Adipose tissue (tissue), 3 donors: ENCODE results near the gene RHOD. TPM values are rescaled to one million over a fixed set of nuclear protein-coding genes. Genes with fewer than 3 reads are reported as not detected.

ENCODE experiments used
- H3K27ac ChIP-seq: one replicate; pipeline ENCODE4 v1.5.1; 2013; ENCODE audit warnings: low read depth, low read length
- WGBS, 3 donors: extraction: QIAGEN DNeasy Blood & Tissue Kit; methylation state at CpG; one replicate each; pipeline ENCODE4 v1.1.7; 2013; 5-methylcytosine and 5-hydroxymethylcytosine counted together
- polyA plus RNA-seq, 3 donors: library from polyadenylated mRNA; stranded (reverse); fragments of 200-250 nt; gene quantifications; one replicate each; pipeline ENCODE4 v1.2.3, GENCODE V29; 2013
- donor health status: healthy with polysubstance abuse.
- donor health status: Bipolar disorder and iron deficiency.
- donor health status: healthy.

RHOD gene
- polyA plus RNA-seq, 3 donors: 16.0 to 26.5 (median 24.7) TPM

- no peak overlapping the region for H3K27ac ChIP-seq
- 73 to 84% (median 73%) methylated on average over 6 of the region's 6 CpGs for WGBS, 3 donors
These were observed 27.5 kb upstream of the RHOD start for GRCh38 chr11:67029146-67029545.

DNA sequence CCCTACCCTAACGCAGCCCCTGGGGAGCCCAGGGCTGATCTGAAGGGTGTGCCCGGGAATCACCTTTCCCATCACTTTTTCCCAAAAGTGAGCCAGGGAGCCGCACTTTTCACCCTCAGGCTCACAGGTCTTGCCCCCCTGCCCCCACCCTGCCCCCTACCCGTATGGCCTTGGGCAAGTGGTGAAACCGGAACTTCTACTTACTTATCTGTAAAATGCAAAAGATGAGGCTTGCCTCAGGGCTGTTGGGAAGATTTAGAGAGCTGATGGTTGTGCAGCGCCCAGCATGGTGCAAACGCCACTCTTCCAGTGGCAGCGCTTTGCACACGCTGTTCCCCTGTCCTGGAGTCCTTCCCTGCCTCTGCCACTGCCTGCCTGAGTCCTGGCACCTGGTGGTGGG lies 25.7 kb upstream of the RHOD start:
- no peak overlapping the region for H3K27ac ChIP-seq
- WGBS, 3 donors: 56 to 68% (median 64%) methylated on average over 9 of the region's 9 CpGs

- H3K27ac ChIP-seq: no peak overlapping the region
- 80 to 82% (median 80%) methylated on average over 23 of the region's 23 CpGs for WGBS, 3 donors
These were observed 24.7 kb upstream of the RHOD start for GRCh38 chr11:67031791-67032561.

DNA sequence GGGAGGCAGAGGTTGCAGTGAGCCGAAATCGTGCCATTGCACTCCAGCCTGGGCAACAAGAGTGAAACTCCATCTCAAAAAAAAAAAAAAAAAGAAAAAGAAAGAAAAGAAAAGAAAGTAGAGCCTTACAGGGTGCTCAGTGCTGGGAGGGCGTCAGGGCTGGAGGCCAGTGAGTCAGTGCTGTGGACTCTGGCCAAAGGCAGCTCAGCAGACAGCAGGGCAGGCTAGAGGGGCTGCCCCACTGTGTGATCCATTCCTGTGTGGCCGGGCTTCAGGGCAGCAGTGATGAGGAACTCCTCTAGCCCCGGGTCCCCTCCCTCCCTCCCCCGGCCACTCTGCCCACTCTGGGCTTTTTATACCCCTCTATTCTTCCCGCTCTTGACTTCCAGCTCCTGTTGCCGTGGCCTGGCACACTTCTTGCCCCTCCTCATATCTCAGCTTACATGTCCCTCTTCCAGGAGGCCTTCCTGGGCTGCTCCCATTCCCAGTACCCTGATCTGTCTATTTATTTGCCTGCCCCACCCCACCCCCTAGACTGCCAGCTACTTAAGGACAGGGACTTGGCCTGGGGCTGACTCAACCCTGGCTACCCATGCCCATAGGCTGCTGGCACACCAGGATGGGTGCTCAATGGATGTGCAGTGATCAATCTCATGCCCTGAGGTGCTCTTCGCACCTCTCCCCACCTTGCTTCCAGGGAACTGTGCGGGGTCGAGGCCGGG lies 23.7 kb upstream of the RHOD start:
- no peak overlapping the region for H3K27ac ChIP-seq
- WGBS, 3 donors: 67 to 79% (median 73%) methylated on average over 12 of the region's 12 CpGs

GRCh38 chr11:67033661-67034166 lies 22.9 kb upstream of the RHOD start:
- no peak overlapping the region for H3K27ac ChIP-seq
- WGBS, 3 donors: 58 to 75% (median 58%) methylated on average over 8 of the region's 8 CpGs

DNA sequence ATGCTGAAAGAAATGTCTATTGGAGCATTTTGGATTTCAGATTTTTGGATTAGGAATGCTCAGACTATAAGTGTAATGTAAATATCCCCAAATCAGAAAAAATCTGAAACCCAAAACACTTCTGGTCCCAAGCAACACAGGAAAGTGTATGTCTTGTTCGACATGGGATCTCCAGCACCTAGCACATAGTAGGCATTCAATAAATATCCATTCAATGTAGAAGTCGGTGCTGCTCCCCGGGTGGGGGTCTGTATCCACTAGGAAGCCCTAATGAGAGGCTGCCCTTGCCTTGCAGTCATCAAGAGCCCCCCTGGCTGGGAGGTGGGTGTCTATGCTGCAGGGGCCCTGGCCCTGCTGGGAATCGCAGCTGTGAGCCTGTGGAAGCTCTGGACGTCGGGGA lies 22.3 kb upstream of the RHOD start:
- H3K27ac ChIP-seq: no peak overlapping the region
- WGBS, 3 donors: 71 to 80% (median 78%) methylated on average over 6 of the region's 6 CpGs

DNA sequence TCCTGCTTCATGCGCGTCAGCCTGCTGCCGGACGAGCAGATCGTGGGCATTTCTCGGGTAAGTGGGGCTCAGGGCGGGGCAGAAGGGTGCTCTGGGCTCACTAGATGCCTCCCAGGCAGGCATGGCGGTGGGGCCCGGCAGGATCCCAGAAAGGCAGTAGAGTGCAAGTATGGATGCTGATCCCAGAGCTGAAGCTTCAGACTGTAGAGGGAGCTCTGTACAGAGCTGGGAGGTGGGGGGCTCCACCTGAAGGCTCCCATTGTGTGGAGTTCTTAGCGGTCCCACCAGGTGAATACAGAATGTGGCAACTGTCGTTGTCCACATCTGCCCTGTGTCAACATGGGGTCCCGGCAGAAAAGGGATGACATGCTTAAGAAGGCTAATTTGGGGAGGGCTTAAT lies 16.5 kb upstream of the RHOD start:
- WGBS, 3 donors: 69 to 86% (median 84%) methylated on average over 12 of the region's 12 CpGs

DNA sequence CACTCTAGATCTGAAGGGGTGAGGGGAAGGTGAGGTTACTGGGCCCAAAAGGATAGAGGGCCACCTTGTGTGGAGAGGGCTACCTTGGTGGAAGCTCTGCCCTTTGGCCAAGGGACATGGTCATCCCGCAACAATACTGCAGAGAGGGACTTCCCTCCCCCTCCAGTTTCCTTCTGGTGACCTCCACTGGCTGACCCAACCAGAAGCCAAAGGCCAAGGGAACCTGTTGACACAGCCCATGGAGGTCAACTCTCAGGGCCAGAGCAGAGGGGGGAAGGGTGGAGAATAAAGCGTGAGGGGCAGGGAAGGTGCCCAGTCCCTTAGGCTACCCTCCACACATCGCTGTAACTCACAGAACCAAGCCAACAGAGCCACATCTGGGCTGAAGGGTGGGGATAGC lies 15.0 kb upstream of the RHOD start:
- 66 to 83% (median 81%) methylated on average over 3 of the region's 3 CpGs for WGBS, 3 donors
- no peak overlapping the region for H3K27ac ChIP-seq

More for the DNA sequence above, 16.5 kb upstream of the RHOD start:
- no peak overlapping the region for H3K27ac ChIP-seq

DNA sequence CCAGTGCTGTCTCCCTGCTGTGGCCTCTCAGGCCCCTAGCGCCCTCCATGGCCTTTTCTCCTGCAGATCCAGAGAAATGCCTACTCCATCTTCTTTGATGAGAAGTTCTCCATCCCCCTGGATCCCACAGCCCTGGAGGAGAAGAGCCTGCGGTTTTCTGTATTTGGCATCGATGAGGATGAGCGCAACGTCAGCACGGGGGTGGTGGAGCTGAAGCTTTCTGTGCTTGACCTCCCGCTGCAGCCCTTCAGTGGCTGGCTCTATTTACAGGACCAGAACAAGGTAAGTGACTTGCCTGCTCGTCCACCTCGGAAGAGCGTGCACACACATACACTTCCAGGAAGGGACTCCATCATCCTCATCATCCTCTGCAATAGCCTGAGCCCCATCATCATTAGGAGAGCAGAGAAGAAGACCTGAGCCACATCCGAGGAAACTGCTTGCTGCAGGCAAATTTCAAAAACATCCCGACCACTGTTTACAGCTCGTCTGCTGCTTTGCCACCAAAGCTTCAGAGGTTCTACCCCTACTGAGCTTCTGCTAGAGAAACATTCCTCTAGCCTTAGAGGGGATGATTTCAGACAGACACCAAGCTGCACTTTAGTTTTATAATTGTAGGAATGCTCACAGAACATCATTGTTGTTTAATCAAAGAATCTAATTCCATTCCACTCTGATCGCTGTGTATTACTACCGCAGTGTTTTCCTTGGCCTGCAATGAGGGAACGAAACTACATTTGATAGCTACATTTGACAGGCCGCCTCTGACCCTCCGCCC lies 12.9 kb upstream of the RHOD start:
- 79 to 87% (median 83%) methylated on average over 18 of the region's 18 CpGs for WGBS, 3 donors
- no peak overlapping the region for H3K27ac ChIP-seq

DNA sequence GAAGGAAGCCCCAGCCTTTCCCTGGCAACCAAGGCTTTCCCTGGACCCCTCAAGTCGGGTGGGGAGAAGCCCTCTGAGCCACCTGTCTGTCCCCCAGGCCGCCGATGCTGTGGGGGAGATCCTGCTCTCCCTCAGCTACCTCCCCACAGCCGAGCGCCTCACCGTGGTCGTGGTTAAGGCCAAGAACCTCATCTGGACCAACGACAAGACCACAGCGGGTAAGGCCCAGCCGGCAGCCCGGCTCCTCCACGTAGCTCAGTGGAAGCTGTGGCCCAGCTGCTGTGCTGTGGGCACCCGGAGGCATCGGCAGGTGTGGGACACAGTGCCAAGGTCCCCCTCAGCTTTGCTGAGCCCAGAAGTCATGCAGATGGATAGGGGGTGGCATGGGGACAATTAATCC lies 12.2 kb upstream of the RHOD start:
- 61 to 75% (median 66%) methylated on average over 14 of the region's 14 CpGs for WGBS, 3 donors
- H3K27ac ChIP-seq: no peak overlapping the region

- H3K27ac ChIP-seq: no peak overlapping the region
- WGBS, 3 donors: 71 to 72% (median 72%) methylated on average over 14 of the region's 14 CpGs
These were observed 11.3 kb upstream of the RHOD start for GRCh38 chr11:67045314-67045713.

GRCh38 chr11:67048515-67049130 lies 8.0 kb upstream of the RHOD start:
- WGBS, 3 donors: 89 to 92% (median 91%) methylated on average over 22 of the region's 22 CpGs
- H3K27ac ChIP-seq: no peak overlapping the region

DNA sequence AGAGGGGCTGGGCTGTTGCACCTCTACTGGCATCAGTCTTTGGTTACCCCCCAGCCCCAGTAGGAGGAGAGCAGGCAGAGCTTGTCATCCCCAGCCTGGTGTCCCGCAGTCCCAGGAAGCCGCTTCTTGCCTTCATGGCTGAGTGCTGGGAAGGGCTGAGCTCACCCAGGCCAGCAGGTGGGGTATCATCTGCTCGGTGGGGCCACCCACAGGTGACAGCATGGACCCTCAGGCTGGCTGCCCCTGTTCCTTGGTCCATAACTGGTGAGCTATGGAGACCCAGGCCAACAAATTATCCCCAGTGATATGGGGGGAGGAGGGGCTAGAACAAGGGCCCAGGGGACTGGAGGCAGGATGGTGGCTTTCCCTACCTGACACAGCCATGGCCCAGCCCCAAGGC lies 6.5 kb upstream of the RHOD start:
- WGBS, 3 donors: 87 to 96% (median 90%) methylated on average over 3 of the region's 3 CpGs
- H3K27ac ChIP-seq: no peak overlapping the region

- H3K27ac ChIP-seq: no peak overlapping the region
- 89 to 91% (median 90%) methylated on average over 9 of the region's 9 CpGs for WGBS, 3 donors
These were observed 5.3 kb upstream of the RHOD start for GRCh38 chr11:67051180-67051893.

DNA sequence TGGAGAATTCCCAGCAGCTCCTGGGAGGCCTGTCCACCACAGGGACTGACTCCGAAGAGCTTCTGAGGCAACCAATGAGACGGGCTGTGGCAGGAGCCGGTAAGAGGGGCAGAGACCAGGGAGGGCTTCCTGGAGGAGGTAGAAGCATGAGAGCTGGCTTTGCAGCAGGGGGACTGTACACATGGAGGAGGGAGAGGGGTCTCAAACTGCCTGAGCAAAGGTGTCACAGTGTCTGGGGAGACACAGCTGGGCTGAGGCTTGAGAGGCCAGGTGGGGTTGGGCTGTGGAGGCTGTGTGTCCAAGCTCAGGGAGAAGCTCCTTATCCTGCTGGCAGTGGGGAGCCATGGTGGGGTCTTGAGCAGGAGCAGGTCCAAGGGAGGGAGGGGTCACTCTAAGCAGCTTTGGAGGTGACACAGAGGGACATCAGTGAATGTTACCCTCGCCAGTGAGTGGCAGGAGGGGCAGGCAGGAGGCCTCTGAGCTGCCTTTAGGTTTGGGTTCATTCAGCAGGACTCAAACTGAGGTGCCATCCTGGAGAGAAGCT lies 4.6 kb upstream of the RHOD start:
- no peak overlapping the region for H3K27ac ChIP-seq
- WGBS, 3 donors: 88 to 91% (median 88%) methylated on average over 4 of the region's 4 CpGs

DNA sequence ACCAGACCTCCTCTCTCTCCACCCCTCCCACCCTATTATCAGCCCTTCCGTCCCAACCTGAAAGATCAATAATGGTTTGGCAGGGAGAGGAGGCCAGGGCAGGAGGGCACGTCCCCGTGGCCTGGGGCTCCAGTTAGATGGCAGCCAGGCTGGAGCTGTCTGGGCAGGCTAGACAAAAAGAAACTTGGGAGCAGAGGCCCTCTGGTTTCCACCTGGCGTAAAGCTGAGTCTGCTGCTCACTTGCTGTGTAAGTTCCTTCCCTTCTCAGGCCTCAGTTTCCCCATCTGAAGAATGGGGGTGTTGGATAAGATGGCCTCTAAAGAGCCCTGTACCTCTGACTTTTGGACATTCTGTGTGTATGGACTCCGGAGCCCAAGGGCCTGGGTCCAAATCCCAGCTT lies 3.8 kb upstream of the RHOD start:
- 51 to 93% (median 92%) methylated on average over 5 of the region's 5 CpGs for WGBS, 3 donors
- H3K27ac ChIP-seq: no peak overlapping the region

GRCh38 chr11:67053896-67054329 lies 2.7 kb upstream of the RHOD start:
- WGBS, 3 donors: 16 to 34% (median 27%) methylated on average over 7 of the region's 7 CpGs
- H3K27ac ChIP-seq: no peak overlapping the region
